GM19240 (cell line): Measurements from ENCODE around the gene GPRIN3.

ENCODE experiments used
- DNase-seq: peaks from one replicate; pipeline ENCODE4 v3.0.0; 2011; ENCODE audit warnings: low spot score; ENCODE audit not compliant: insufficient read length

Gene GPRIN3

DNA sequence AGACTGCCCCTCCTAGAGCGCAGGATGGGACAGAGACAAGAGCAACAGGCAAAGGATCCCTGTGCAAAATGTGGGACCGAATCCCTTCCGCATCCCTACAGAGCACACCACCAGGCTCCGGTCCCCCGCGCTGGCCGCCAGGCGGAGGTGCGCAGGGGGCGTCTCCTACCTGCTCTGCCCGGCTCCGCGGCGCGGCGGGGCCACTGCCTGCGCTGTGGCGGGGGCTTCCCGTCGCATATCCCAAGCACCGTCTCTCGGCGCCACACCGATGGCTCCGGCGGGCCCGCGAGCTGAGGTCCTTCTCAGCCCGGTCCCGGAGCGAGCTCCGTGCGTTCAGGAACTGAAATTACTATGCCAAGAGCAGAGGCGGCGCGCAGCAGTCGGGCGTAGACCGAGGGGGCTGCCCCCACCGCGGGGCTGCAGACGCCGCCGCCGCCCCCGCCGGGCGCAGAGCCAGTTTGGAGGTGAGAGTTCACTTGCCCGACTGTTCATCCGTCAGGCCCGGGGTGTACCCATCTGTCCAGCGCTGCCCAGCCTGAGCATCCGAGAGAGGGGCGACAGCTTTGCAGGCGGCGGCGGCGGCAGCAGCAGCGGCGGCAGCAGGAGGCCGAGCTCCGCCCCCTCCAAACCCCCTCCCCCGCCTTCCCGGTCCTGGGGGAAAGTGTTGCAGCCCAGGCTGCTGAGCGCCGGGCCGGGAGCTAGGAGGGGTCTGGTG lies at the start of gene GPRIN3:
TSS of gene GPRIN3 (minus strand) at position 355 of the 715 bp plus-strand sequence. CDS start 57,690 bp downstream, outside the sequence.
- no peak for DNase-seq

- DNase-seq = no peak
These were observed 49.7 kb upstream of the GPRIN3 start for GRCh38 chr4:89357340-89357739.

- no peak for DNase-seq
These were observed 48.5 kb upstream of the GPRIN3 start for GRCh38 chr4:89356086-89356485.

DNA sequence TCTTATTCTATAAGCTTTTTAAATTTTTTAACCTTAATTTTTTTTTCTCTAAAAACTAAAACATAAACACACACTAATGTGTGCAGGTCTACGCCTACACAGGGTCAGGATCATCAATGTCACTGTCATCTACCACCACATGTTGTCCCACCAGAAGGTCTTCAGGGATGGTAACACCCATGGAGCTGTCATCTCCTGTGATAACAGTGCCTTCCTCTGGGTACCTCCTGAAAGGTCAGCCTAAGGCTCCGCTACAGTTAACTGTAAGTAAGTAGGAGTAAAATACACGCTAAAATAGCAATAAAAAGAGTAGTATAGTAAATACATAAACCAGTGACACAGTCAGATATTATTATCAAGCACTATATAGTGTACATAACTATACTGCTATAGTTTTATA lies 45.9 kb upstream of the GPRIN3 start:
- no peak for DNase-seq

DNA sequence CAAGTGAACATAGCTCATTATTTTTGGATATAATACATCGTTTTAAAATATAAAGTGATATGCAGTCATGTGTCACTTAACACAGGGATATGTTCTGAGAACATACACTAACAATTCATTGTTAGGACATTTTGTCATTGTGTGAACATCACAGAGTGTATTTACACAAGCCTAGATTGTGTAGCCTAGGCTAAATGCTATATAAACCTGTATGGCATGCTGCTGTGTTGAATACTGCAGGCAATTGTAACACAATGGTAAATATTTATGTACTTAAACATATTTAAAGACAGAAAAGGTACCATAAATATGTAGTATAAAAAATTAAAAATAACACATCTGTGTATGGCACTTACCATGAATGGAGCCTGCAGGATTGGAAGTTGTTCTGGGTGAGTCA lies 44.9 kb upstream of the GPRIN3 start:
- DNase-seq = no peak

DNA sequence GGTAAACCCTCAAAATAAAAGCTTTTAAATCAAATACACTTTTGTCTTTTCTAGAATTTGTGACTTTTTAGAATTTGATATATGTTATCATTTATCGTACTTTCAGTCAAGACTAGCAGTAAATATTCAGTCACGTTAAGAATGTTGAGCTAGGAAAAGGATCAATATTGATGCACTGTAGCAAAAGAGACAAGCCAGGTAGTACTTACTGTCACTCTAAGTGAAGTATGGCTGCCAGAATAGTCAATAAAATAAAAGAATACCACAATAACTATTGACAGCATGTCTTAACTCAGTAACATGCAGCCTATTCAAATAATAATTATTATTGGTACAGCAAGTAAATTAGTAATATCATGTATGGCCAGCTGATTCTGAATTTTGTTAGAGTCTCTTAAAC lies 43.6 kb upstream of the GPRIN3 start:
- no peak for DNase-seq

DNA sequence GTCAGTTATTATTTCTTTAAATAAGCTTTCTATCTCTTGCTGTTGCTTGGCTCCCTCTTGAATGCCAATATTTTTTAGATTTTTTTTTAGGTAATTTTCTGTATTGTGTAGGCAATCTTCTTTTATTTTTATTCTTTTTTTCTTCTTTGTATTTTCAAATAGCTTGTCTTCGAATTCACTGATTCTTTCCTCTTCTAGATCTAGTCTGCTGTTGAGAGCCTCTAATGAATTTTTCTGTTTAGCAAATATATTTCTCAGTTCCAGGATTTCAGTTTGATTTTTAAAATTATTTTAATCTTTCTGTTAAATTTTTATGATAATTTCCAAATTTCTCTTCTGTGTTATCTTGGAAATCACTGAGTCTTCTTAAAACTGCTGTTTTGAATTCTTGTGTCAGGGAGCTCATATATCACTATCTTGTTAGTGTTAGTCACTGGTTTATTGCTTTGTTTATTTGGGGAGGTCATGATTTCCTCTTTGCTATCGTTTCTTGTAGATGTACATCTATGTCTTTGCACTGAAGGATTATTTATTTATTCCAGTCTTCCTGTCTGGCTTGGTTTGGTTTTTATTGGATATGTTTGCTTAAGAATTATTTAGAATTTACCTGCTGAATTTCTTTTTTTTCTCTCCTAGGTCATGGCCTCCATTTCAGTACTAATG lies 39.9 kb upstream of the GPRIN3 start:
- no peak for DNase-seq

DNA sequence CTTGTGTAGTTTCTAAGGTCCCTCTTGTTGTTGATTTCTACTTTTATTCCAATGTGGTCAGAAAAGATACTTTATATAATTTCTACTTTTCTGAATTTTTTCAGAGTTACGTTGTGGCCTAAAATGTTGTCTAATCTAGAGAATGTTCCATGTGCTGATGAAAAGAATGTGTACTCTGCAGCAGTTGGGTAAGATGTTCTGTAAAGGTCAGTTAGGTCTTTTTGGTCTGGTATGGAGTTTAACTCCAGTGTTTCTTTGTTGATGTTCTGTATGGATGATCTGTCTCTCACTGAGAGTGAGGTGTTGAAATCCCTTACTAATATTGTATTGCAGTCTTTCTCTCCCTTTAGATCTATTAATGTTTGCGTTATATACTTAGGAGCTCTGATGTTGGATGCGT lies 37.0 kb upstream of the GPRIN3 start:
- no peak for DNase-seq

- no peak for DNase-seq
These were observed 30.6 kb upstream of the GPRIN3 start for GRCh38 chr4:89338206-89338605.

GRCh38 chr4:89337681-89338080 lies 30.1 kb upstream of the GPRIN3 start:
- no peak for DNase-seq

GRCh38 chr4:89336818-89337420 lies 29.3 kb upstream of the GPRIN3 start:
- no peak for DNase-seq

- DNase-seq = no peak
These were observed 27.2 kb upstream of the GPRIN3 start for GRCh38 chr4:89334830-89335229.

DNA sequence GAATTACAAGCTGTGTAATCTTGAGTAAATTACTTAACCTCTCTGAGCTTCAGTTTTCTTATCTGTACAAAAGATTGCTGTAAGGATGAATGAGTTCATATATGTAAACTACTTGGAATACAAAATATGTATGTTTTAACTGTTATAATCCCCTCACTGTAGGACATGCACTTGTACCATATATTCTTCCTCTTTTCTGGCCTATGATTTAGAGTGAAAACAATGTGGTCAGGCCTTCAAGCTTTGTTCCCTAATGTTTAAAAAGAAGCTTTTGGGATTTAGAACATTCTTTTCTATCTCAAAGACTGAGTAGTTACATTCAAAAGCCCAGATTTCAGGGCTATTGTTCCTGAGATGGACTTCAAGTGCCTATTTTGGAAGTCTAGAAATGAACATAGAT lies 26.7 kb upstream of the GPRIN3 start:
- no peak for DNase-seq

- no peak for DNase-seq
These were observed 24.3 kb upstream of the GPRIN3 start for GRCh38 chr4:89331686-89332544.

GRCh38 chr4:89331197-89331596 lies 23.6 kb upstream of the GPRIN3 start:
- DNase-seq = no peak

DNA sequence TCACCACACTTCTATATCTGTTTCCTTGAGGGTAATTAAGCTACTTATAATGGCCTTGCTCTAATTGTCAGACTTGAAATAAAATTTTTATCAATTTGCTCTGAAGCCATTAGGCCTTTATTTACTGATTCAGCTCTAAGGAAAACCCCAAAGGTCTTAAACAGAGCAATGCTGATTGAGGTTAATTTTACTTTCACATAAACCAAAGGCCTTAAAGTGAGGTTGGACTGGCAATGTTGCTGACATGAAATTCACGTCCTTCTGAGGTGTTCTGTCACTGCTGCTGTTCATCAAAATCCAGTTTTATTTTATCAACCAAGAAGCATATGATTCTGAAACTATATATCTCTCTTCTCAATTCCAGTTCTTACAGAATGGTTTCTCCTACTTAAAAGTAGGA lies 21.7 kb upstream of the GPRIN3 start:
- DNase-seq = no peak

DNA sequence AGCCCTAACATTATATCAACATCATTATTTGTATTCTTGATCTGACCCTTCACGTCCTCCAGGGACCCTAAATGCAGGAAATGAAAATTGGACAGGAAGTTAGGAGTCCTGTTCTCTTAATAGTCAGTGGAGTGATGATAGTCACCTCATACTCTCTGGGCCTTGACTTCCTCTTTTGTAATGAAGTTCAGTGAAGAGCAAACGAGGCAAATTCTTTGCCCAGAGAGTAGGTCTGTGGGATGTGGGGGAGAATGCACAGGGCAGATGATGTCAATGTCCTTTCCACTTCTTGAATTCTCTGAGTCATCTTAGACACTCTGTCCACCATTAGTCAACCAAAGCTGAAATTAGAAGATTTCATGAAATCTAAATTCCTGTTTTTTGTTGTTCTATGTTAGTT lies 17.1 kb upstream of the GPRIN3 start:
- DNase-seq = no peak

- DNase-seq = no peak
These were observed 15.1 kb upstream of the GPRIN3 start for GRCh38 chr4:89322671-89323070.

DNA sequence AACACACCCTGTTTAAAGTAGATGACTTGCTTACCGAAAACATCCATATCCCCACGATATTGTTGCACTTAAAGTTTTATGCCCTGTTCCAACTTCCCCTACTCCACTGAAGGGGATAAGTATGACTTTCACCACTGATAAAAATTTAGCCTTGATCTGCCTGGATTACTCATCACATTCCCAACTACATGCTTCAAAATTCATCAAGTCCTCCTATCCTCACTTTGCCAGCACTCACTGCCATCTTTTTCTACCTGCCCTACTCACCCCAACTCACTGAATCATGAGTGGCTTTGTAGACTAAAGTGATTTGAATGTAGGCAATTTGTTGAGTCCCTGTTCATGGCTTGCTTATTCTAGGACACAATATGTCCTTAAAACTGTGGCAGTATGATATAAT lies 12.2 kb upstream of the GPRIN3 start:
- no peak for DNase-seq

- no peak for DNase-seq
These were observed 9.3 kb upstream of the GPRIN3 start for GRCh38 chr4:89316931-89317366.

GRCh38 chr4:89316211-89316610 lies 8.6 kb upstream of the GPRIN3 start:
- no peak for DNase-seq

GRCh38 chr4:89314291-89314690 lies 6.7 kb upstream of the GPRIN3 start:
- DNase-seq = no peak
